Sigmoid colon (tissue), 7 donors: Measurements from ENCODE around the gene TNFRSF18. TPM values are rescaled to one million over a fixed set of nuclear protein-coding genes. Genes with fewer than 3 reads are reported as not detected.

Experiments
- DNase-seq: peaks from one replicate; pipeline ENCODE4 v3.0.0-alpha.2; 2019
- H3K27ac ChIP-seq, 4 donors: fragments of 200-600 bp; sonication (generic); one replicate each; pipeline ENCODE4 v1.5.1; 2016 to 2019; ENCODE audit warnings: mild to moderate bottlenecking in 1 of 4
- H3K27me3 ChIP-seq, 3 donors: fragments of 200-600 bp; sonication (generic); one replicate each; pipeline ENCODE4 v1.5.1; 2019; ENCODE audit warnings: mild to moderate bottlenecking in 1 of 3
- H3K36me3 ChIP-seq, 4 donors: fragments of 200-600 bp; sonication (generic); one replicate each; pipeline ENCODE4 v1.5.1; 2016 to 2019
- H3K4me1 ChIP-seq, 4 donors: fragments of 200-600 bp; sonication (generic); one replicate each; pipeline ENCODE4 v1.5.1; 2017 to 2019
- H3K4me3 ChIP-seq, 4 donors: fragments of 200-600 bp; sonication (generic); one replicate each; pipeline ENCODE4 v1.5.1; 2017 to 2019; ENCODE audit warnings: mild to moderate bottlenecking in 2 of 4, moderate library complexity in 1 of 4
- H3K9me3 ChIP-seq, 4 donors: fragments of 200-600 bp in 3 of 4; sonication (generic) in 3 of 4; one replicate each; pipeline versions ENCODE4 v1.5.1 to v1.6.1; 2013 to 2019
- CTCF ChIP-seq, 4 experiments: fragments of 450-650 bp in 3 of 4; fragments of 200-600 bp in 1 of 4; IDR thresholded peaks; one replicate each; pipeline ENCODE4 v1.5.1; 2016 to 2019; ENCODE audit warnings: antibody characterized with exemption in 4 of 4, mild to moderate bottlenecking in 3 of 4, moderate library complexity in 2 of 4
- EP300 ChIP-seq, 4 donors: sonication (generic); formaldehyde crosslinking; IDR thresholded peaks; one replicate each; pipeline ENCODE4 v1.6.1; 2017; ENCODE audit warnings: antibody characterized with exemption in 4 of 4
- POLR2A ChIP-seq, 2 donors: fragments of 450-650 bp; IDR thresholded peaks; one replicate each; pipeline ENCODE4 v1.6.1; 2016; ENCODE audit warnings: antibody characterized with exemption in 2 of 2, mild to moderate bottlenecking in 2 of 2, moderate library complexity in 2 of 2
- POLR2AphosphoS5 ChIP-seq, 4 donors: sonication (generic); formaldehyde crosslinking; IDR thresholded peaks; one replicate each; pipeline ENCODE4 v1.6.1; 2017; ENCODE audit warnings: antibody characterized with exemption in 4 of 4
- WGBS, 2 donors: extraction: QIAGEN DNeasy Blood & Tissue Kit; methylation state at CpG; one replicate each; pipeline ENCODE4 v1.1.7; 2013; 5-methylcytosine and 5-hydroxymethylcytosine counted together
- intact Hi-C: fragments of 100-400 bp; cut with DNase I; formaldehyde crosslinking; loops from one replicate; pipeline ENCODE4 v1.15.1; 2023
- polyA plus RNA-seq, 3 donors: library from polyadenylated mRNA; stranded (reverse); fragments of 200-250 nt; gene quantifications; one replicate each; pipeline ENCODE4 v1.2.3, GENCODE V29; 2013
- total RNA-seq, 4 donors: library from RNA; depleted of rRNA; stranded (reverse); fragments of >200 nt; gene quantifications; one replicate each; pipeline ENCODE4 v1.1.0, GENCODE V29; 2016
- donor health status: healthy with polysubstance abuse.
- donor health status: Bipolar disorder and iron deficiency.
- donor health status: healthy.

Gene TNFRSF18
- total and polyA plus RNA-seq, 7 donors, result 0.71 to 3.9 (median 1.2) TPM; not detected in 4

GRCh38 chr1:1170215-1171091 lies 35.9 kb downstream of the TNFRSF18 start:
- Histone ChIP-seq H3K36me3 (no peaks in the 10 kb centered on the region), H3K4me1 (peaks cover 0 to 7% (median 0%) of the 10 kb centered on the region in 4 donors), H3K4me3 (no peak overlapping the region), H3K9me3 (no peaks in the 10 kb centered on the region), H3K27ac (no peak overlapping the region), H3K27me3 (peaks cover 18 to 98% (median 78%) of the 10 kb centered on the region in 3 donors)
- no peak for TF ChIP-seq POLR2A (IDR thresholded peaks at IDR 0.05)
- TF ChIP-seq EP300 (IDR thresholded peaks at IDR 0.05), result no peak
- TF ChIP-seq CTCF (IDR thresholded peaks at IDR 0.05), result no peak
- no peak for TF ChIP-seq POLR2AphosphoS5 (IDR thresholded peaks at IDR 0.05)
- DNase-seq, result no peak
- 24 to 43% methylated on average over 26 of the region's 26 CpGs for WGBS, 2 donors
- intact Hi-C loops, result no loop called here

- Histone ChIP-seq H3K9me3 (no peaks in the 10 kb centered on the region), H3K36me3 (no peaks in the 10 kb centered on the region), H3K27ac (no peak overlapping the region), H3K4me1 (peaks cover 0 to 7% (median 0%) of the 10 kb centered on the region in 4 donors), H3K4me3 (no peak overlapping the region), H3K27me3 (peaks cover 18 to 99% (median 85%) of the 10 kb centered on the region in 3 donors)
- WGBS, 2 donors, result 29 to 57% methylated on average over 32 of the region's 32 CpGs
- intact Hi-C loops, result no loop called here
- TF ChIP-seq EP300 (IDR thresholded peaks at IDR 0.05) (no peak), CTCF (IDR thresholded peaks at IDR 0.05) (no peak), POLR2A (IDR thresholded peaks at IDR 0.05) (no peak), POLR2AphosphoS5 (IDR thresholded peaks at IDR 0.05) (no peak)
- no peak for DNase-seq
Observed at GRCh38 chr1:1169429-1170214, 36.8 kb downstream of the TNFRSF18 start.

GRCh38 chr1:1168451-1169411 lies 37.7 kb downstream of the TNFRSF18 start:
- TF ChIP-seq CTCF (IDR thresholded peaks at IDR 0.05) (no peak), POLR2A (IDR thresholded peaks at IDR 0.05) (no peak), EP300 (IDR thresholded peaks at IDR 0.05) (no peak), POLR2AphosphoS5 (IDR thresholded peaks at IDR 0.05) (no peak)
- Histone ChIP-seq H3K27me3 (peaks cover 14 to 99% (median 83%) of the 10 kb centered on the region in 3 donors), H3K4me3 (no peak overlapping the region), H3K36me3 (no peaks in the 10 kb centered on the region), H3K9me3 (no peaks in the 10 kb centered on the region), H3K27ac (no peak overlapping the region), H3K4me1 (peaks cover 0 to 3% (median 0%) of the 10 kb centered on the region in 4 donors)
- no peak for DNase-seq
- 42 to 72% methylated on average over 37 of the region's 37 CpGs for WGBS, 2 donors
- intact Hi-C loops, result no loop called here

GRCh38 chr1:1167841-1168450 lies 38.4 kb downstream of the TNFRSF18 start:
- Histone ChIP-seq H3K4me1 (no peaks in the 10 kb centered on the region), H3K4me3 (no peak overlapping the region), H3K27ac (no peak overlapping the region), H3K36me3 (no peaks in the 10 kb centered on the region), H3K27me3 (peaks cover 12 to 97% (median 86%) of the 10 kb centered on the region in 3 donors), H3K9me3 (no peaks in the 10 kb centered on the region)
- intact Hi-C loops, result no loop called here
- WGBS, 2 donors, result 19 to 70% methylated on average over 36 of the region's 36 CpGs
- TF ChIP-seq POLR2A (IDR thresholded peaks at IDR 0.05) (no peak), CTCF (IDR thresholded peaks at IDR 0.05) (no peak), EP300 (IDR thresholded peaks at IDR 0.05) (no peak), POLR2AphosphoS5 (IDR thresholded peaks at IDR 0.05) (no peak)
- DNase-seq, result no peak
